Left lung (tissue), 10 donors: ENCODE results near the gene CHD5. TPM values are rescaled to one million over a fixed set of nuclear protein-coding genes. Genes with fewer than 3 reads are reported as not detected.

Experiments
- ATAC-seq: fragments of 200-7000 bp; cut with Tn5 transposase; one replicate; pipeline ENCODE4 v1.9.1; 2020; ENCODE audit warnings: moderate library complexity
- DNase-seq, 4 donors: peaks; one replicate each; pipeline ENCODE4 v3.0.0-alpha.2; 2013 to 2020
- H3K27ac ChIP-seq, 2 donors: fragments of 200-600 bp; sonication (generic) in 1 of 2; one replicate each; pipeline versions ENCODE4 v1.5.0 to v1.8.0; 2020 to 2021
- H3K27me3 ChIP-seq, 2 donors: fragments of 200-600 bp; sonication (generic) in 1 of 2; one replicate each; pipeline versions ENCODE4 v1.5.0 to v1.8.0; 2020 to 2021
- H3K36me3 ChIP-seq, 2 donors: fragments of 200-600 bp; sonication (generic) in 1 of 2; one replicate each; pipeline versions ENCODE4 v1.5.0 to v1.8.0; 2020 to 2021
- H3K4me1 ChIP-seq, 2 donors: fragments of 200-600 bp; one replicate each; pipeline ENCODE4 v1.8.0; 2021
- H3K4me3 ChIP-seq, 2 donors: fragments of 200-600 bp; sonication (generic) in 1 of 2; one replicate each; pipeline versions ENCODE4 v1.5.0 to v1.8.0; 2020 to 2021; ENCODE audit warnings: mild to moderate bottlenecking in 1 of 2
- H3K9me3 ChIP-seq, 2 donors: fragments of 200-600 bp; sonication (generic) in 1 of 2; one replicate each; pipeline versions ENCODE4 v1.5.0 to v1.8.0; 2020 to 2021
- intact Hi-C, 2 donors: fragments of 100-400 bp; cut with DNase I; formaldehyde crosslinking; loops; one replicate each; pipeline versions ENCODE4 v1.11.2 to v1.14.2; 2022
- polyA plus RNA-seq, 6 donors: library from polyadenylated mRNA; unstranded; fragments of 120-200 nt; gene quantifications; one replicate each; pipeline ENCODE4 v1.2.1, GENCODE V29; 2013; ENCODE audit not compliant: insufficient read length in 6 of 6
- total RNA-seq, 2 donors: library from RNA; stranded (reverse); fragmentation: NEBNext Ultra II Directional; extraction: Animal tissue kit (Norgen Biotek cat#: 25700); gene quantifications; one replicate each; pipeline ENCODE4 v1.2.1, GENCODE V29; 2021
- TF ChIP-seq, protein P1 (sequence below), 2 donors: fragments of 200-600 bp; sonication (generic) in 1 of 2; IDR thresholded peaks; one replicate each; pipeline versions ENCODE4 v1.5.0 to v1.8.0; 2021; ENCODE audit warnings: antibody characterized with exemption in 2 of 2
- donor health status: DM: no; HTN: yes; CAD: no.
- donor health status: DM: no; HTN: no; CAD: no.

The CHD5 gene
- total and polyA plus RNA-seq, 8 donors, result 0.03 to 0.36 (median 0.13) TPM

DNA sequence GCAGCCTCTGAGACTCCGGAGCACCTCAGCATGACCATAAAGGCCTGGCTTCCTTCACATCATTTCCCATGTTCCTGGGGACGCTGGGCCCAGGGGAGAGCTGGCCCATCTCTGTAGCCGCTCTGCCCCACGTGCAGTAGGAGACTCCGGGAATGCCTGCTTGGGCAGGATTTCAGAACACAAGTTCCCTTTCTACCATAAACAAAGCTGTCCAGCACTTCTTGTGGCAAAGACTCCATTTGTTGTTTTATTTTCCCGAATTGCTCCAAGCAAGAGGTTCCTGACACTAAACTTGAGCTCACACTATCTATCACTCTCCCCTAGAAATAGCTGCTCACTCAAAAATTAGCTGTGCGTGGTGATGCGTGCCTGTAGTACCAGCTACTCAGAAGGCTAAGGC, 21.9 kb downstream of the CHD5 start:
- ATAC-seq (no peak), DNase-seq (no peak)
- Histone ChIP-seq H3K36me3 (no peaks in the 10 kb centered on the region), H3K9me3 (no peaks in the 10 kb centered on the region), H3K4me1 (no peaks in the 10 kb centered on the region), H3K27ac (no peak overlapping the region), H3K27me3 (peaks cover 4 to 46% of the 10 kb centered on the region in 2 donors), H3K4me3 (no peak overlapping the region)
- intact Hi-C loops, result no loop called here
- TF ChIP-seq, protein P1, sequence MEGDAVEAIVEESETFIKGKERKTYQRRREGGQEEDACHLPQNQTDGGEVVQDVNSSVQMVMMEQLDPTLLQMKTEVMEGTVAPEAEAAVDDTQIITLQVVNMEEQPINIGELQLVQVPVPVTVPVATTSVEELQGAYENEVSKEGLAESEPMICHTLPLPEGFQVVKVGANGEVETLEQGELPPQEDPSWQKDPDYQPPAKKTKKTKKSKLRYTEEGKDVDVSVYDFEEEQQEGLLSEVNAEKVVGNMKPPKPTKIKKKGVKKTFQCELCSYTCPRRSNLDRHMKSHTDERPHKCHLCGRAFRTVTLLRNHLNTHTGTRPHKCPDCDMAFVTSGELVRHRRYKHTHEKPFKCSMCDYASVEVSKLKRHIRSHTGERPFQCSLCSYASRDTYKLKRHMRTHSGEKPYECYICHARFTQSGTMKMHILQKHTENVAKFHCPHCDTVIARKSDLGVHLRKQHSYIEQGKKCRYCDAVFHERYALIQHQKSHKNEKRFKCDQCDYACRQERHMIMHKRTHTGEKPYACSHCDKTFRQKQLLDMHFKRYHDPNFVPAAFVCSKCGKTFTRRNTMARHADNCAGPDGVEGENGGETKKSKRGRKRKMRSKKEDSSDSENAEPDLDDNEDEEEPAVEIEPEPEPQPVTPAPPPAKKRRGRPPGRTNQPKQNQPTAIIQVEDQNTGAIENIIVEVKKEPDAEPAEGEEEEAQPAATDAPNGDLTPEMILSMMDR (IDR thresholded peaks at IDR 0.05), result no peak

DNA sequence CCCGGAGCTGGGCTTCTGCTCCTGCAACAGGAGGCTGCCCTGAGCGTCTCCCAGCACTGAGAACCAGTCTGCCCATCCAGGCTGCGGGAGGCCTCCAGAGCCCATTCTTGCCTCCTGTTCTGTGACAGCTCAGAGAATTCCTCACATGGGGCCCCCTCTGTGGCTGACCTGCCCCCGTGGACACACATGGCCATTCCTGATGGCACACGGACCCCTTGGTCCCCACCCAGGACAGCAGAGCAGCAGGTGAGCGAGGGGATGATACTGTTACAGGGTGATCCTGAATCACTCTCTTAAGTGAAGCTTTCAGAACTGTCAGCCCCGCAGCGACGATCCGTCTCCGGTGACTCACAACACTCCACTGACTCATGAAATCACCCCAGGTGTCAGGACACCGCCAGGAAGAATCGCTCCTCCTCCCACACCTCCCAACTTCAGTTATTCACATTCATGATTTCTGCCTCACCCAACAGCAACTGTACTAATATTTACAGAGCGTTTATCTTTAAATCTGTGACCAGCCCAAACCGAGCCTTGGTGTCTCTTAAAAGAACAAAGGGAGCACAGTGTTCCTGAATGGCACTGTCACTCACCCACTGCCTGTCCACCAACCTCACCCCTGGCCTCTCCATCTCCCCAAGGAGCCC, 22.5 kb downstream of the CHD5 start:
- H3K27me3 ChIP-seq, result peaks cover 4 to 41% of the 10 kb centered on the region in 2 donors
- DNase-seq, result no peak
- no peaks in the 10 kb centered on the region for H3K9me3 ChIP-seq
- H3K4me3 ChIP-seq, result no peak overlapping the region
- H3K27ac ChIP-seq, result no peak overlapping the region
- H3K36me3 ChIP-seq, result no peaks in the 10 kb centered on the region
- ATAC-seq, result peak; percentile 50
- TF ChIP-seq, protein P1 (IDR thresholded peaks at IDR 0.05), result no peak
- H3K4me1 ChIP-seq, result no peaks in the 10 kb centered on the region
- intact Hi-C loops, result no loop called here

DNA sequence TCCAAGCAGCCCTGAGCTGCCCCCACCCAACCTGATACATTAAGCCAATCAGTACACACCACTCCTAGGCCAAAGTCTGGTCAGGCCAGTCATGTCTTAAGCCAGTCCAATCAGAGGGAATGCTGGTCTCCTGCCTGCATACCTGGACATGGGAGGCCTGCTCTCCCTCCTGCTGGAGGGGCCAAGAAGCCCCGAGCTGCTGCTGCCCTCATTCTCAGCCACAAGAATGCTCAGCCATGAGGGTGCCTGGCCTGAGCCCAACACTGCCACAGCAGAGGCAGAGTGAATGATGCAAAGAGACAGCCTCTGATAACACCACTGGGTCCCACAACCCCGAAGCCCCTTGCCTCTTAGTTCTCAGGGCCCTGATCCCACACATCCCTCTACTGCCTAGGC, 23.0 kb downstream of the CHD5 start:
- peaks cover 4 to 35% of the 10 kb centered on the region in 2 donors for H3K27me3 ChIP-seq
- H3K36me3 ChIP-seq, result no peaks in the 10 kb centered on the region
- intact Hi-C loops, result no loop called here
- TF ChIP-seq, protein P1 (IDR thresholded peaks at IDR 0.05), result no peak
- H3K4me1 ChIP-seq, result no peaks in the 10 kb centered on the region
- no peak for ATAC-seq
- peak in 1 of 4 donors; percentile 44 for DNase-seq
- H3K27ac ChIP-seq, result no peak overlapping the region
- H3K4me3 ChIP-seq, result no peak overlapping the region
- H3K9me3 ChIP-seq, result no peaks in the 10 kb centered on the region

DNA sequence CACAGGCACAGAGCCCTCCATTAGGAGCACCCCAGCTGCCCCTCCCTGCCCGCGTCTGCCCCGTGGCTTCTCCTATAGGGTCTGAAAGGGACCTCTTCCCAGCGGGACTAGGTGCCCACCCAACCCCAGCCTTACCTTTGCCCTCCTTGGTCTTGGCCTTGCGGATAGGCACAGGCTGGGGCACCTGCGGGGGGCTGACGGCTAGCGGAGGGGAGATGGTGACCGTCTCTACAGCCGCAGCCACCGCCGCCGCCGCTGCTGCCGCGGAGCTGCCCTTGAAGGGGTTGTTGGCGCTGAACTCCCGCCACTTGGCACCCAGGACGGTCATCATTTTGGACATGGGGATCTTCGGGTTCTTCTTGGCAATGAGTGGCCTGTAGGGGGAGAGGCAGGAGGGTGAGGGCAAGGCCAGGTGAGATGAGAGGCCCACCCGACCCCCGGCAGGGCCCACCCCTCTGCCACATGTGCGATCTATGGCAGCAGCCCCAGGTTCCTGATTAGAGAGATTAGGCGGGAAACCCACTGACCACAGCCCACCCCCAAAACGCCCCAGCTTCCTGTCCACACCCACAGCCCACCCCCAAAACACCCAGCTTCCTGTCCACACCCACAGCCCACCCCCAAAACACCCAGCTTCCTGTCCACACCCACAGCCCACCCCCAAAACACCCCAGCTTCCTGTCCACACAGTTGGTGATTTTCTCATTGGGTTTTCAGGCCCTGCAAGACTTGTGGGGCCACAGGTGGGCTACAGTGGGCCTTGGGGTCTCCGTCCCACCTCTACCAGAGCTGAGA, 25.4 kb downstream of the CHD5 start:
- Histone ChIP-seq H3K4me3 (no peak overlapping the region), H3K27ac (no peak overlapping the region), H3K27me3 (peaks cover 0 to 17% of the 10 kb centered on the region in 2 donors), H3K9me3 (no peaks in the 10 kb centered on the region), H3K4me1 (no peaks in the 10 kb centered on the region), H3K36me3 (no peaks in the 10 kb centered on the region)
- ATAC-seq, result no peak
- TF ChIP-seq, protein P1 (IDR thresholded peaks at IDR 0.05), result no peak
- DNase-seq, result no peak
- intact Hi-C loops, result no loop called here

DNA sequence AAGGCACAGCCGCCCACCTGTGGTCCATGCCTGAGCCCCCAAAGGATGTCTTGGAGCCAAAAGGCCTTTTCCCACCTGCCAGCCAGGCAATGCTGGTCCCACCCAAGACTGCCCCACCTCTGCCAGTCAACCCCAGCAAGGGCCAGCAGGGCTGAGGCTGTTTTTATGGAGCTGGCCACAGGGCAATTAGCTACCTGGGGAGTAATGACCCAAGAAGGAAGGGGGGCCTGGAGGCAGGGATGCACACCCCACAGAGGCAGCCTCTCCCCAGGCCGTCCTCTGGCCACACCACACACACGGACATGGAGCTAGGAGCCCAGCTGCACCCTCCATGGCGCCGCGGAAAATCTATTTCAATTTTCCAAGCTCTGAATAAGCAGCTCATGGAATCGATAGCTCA, 27.2 kb downstream of the CHD5 start:
- TF ChIP-seq, protein P1 (IDR thresholded peaks at IDR 0.05), result no peak
- ATAC-seq (no peak), DNase-seq (peak in 1 of 4 donors; percentile 43)
- Histone ChIP-seq H3K27me3 (peaks cover 8 to 30% of the 10 kb centered on the region in 2 donors), H3K4me3 (no peak overlapping the region), H3K27ac (no peak overlapping the region), H3K9me3 (no peaks in the 10 kb centered on the region), H3K36me3 (no peaks in the 10 kb centered on the region), H3K4me1 (peaks cover 3 to 8% of the 10 kb centered on the region in 2 donors)
- intact Hi-C loops, result no loop called here
